Astrocyte of the spinal cord (primary cell): Measurements from ENCODE around the gene ATP9A.

ENCODE experiments used
- DNase-seq: peaks from one replicate; pipeline ENCODE4 v3.0.0; 2011; ENCODE audit warnings: low read depth, low spot score
- H3K4me3 ChIP-seq: 2 replicates; pipeline ENCODE4 v1.5.1; 2011; ENCODE audit warnings: low read depth, mild to moderate bottlenecking, low read length, moderate library complexity
- in situ Hi-C: cut with HindIII; loops from 2 replicates; pipeline ENCODE4 v1.10.0; 2017; ENCODE audit warnings: low sequenced_read_pairs
- TF ChIP-seq, protein P1 (sequence below): IDR thresholded peaks from 2 replicates; pipeline ENCODE4 v1.5.1; 2012; ENCODE audit warnings: low read depth, mild to moderate bottlenecking, low read length, inconsistent platforms

The ATP9A gene

DNA sequence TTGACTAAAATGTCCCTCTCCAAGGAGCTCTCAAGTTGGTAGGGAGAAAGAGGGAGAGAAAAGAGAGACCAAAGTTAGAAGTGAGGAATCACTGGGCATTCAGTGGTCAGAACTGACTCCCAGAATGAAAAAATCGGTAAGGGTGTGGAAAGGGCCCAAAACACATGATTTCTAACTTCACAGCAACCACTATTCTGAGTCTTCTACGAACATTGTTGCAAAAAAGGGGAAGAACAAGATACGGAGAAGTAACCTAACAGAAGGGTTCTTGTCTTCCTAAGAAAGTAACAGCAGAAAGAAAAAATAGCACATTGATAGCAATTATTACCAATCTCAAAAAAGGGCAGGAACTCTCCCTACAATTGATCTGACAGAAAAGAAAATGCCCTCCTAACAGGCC lies 65.6 kb downstream of the ATP9A start:
- DNase-seq = no peak
- TF ChIP-seq, protein P1, sequence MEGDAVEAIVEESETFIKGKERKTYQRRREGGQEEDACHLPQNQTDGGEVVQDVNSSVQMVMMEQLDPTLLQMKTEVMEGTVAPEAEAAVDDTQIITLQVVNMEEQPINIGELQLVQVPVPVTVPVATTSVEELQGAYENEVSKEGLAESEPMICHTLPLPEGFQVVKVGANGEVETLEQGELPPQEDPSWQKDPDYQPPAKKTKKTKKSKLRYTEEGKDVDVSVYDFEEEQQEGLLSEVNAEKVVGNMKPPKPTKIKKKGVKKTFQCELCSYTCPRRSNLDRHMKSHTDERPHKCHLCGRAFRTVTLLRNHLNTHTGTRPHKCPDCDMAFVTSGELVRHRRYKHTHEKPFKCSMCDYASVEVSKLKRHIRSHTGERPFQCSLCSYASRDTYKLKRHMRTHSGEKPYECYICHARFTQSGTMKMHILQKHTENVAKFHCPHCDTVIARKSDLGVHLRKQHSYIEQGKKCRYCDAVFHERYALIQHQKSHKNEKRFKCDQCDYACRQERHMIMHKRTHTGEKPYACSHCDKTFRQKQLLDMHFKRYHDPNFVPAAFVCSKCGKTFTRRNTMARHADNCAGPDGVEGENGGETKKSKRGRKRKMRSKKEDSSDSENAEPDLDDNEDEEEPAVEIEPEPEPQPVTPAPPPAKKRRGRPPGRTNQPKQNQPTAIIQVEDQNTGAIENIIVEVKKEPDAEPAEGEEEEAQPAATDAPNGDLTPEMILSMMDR = no peak
- in situ Hi-C loops = no loop called here
- H3K4me3 ChIP-seq = no peak overlapping the region

DNA sequence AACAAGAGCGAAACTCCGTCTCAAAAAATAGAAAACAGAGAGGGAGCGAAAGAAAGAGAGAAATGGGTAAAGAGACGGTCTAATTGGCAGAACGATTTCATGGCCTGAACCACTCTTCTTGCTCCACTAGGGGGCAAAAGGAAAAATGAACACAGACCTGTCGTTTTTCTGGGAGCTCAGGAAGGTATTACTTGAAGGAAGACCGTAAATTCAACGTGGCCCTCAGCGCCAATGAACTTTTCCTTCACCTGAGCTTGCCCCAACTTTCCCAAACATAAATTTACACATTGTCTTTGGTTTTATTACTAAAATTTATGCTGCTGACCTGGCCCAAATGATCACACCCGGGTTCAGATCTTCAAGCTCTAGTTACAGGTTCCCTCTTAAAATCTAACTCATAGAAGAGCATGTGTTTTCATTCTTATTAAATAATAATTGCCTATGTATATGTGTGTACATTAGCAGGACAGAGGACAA lies 67.3 kb downstream of the ATP9A start:
- DNase-seq = peak; percentile 36
- TF ChIP-seq, protein P1 = peak; percentile 73
- no peak overlapping the region for H3K4me3 ChIP-seq
- in situ Hi-C loops = no loop called here

DNA sequence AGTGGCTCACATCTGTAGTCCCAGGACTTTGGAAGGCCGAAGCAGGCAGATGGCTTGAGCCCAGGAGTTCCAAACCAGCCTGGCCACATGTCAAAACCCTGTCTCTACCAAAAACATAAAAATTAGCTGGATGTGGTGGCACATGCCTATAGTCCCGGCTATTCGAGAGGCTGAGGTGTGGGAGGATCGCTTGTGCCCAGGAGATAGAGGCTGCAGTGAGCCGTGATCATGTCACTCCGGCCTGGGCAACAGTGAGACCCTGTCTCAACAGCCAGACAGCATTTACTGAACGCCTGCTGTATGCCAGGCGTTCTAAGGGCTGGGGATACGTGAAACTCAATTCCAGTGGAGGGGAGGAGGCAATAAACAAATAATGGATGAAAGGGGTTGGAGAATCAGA lies 69.9 kb downstream of the ATP9A start:
- H3K4me3 ChIP-seq = no peak overlapping the region
- TF ChIP-seq, protein P1 = no peak
- no peak for DNase-seq
- in situ Hi-C loops = no loop called here

DNA sequence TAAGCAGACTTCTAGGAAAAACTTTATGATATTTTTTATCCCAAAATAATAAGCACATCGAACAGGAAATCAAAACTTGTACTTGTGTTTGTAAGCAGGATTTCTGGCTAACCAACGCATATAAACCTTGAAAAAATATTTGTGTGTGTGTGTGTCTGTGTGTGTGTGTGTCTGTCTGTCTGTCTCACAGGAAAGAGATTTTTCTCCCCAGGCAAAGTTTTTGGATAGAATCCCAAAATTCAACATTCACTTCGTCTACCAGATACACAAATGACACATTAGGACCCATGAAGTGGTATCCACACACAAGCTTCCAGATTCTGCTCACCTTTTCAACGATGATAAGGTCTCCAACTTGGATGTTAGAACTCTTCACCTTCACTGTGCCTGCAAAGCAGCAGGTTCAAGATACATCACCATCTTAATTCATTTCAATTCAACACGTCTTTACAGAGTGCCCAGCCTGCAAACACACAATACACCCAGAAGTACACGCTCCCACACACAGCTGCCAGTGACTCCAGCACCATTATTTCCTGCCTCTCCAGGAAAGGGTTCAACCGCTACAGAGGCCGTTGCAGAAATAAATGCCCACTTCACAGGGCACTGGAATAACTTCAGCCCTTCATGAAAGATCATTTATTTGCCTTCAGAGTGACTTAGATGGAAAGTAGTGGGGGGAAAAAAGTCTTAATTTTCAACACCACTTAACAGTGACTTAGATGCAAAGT lies 70.9 kb downstream of the ATP9A start:
- no peak for DNase-seq
- in situ Hi-C loops = no loop called here
- TF ChIP-seq, protein P1 = no peak
- no peak overlapping the region for H3K4me3 ChIP-seq

DNA sequence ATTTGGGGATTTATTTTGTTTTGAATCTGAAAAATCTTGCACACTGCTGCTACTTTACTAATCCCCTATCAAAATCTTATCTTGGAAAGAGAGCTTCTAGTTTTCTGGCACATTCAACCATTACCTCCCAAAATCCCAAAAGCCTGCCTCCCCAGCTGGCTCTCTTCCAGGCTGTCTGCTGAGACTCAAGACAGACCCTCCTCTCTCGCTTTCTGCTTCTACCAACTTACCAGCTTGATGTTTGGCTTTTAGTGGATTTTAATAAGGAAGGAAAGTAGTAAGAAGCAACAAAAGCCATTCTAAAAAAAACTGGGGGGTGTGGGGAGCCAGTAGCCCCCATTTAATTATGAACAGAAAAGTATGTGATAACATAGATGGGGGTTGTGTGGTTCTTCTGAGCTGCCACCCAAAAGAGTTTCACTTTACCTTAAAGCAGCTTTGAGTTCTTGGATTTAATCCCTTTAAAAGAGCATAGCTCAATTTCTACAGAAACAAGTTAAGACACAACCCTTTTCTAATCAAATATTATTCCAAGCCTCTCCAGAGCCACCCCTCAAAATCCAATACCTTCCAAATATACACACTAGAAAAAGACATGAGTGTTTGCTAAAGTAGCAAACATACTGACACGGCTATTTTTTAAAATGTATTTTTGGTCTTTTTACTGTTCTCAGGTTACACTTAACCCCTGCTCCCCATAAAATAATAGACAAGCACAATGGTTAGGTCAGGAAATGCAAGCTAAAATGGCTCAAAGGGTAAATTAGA lies 71.7 kb downstream of the ATP9A start:
- no peak overlapping the region for H3K4me3 ChIP-seq
- peak; percentile 41 for DNase-seq
- in situ Hi-C loops = no loop called here
- TF ChIP-seq, protein P1 = no peak

DNA sequence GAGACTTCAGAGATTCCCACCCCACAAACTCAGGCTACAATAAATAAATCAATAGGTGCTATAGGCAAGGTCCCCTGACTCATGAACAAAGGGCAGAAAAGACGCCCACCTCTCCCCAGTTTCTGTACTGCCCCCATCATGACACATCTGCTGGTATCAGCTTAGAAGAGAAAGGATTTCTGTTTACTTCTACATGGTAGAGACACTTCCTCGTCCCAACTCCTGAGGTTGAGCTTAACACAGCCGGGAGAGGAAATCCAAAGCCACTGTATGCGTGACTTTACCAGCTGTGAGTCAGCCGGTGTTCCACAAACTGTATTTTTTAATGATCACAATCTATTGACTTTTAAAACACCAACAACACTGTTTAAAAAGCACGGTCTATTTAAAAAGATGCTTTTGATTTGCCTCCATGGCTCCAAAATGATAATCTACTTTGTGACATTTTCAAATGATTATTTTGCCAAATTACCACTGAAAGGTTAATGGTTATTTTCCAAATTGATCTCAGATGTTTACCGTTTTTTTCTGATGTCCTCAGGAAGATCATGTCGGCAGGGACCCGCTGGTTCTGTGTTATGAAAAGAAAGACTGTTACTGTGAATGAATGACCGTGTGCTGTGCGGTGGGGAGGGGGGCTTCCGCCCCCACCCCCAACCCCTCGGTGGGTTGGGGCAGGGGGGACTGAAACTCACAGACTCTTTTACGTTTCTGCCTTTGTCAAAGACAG lies 72.5 kb downstream of the ATP9A start:
- TF ChIP-seq, protein P1 = no peak
- in situ Hi-C loops = no loop called here
- DNase-seq = peak; percentile 74
- no peak overlapping the region for H3K4me3 ChIP-seq
